Measurements from ENCODE around the gene NTM.
"Not testable (repeated sequence)": the region's sequence is repeated elsewhere in the genome, so short reads cannot be mapped to it uniquely, and the experiment has no call there.

Gene NTM

GRCh38 chr11:132353255-132353654 lies 982.8 kb downstream of the NTM start:
- DNase-seq, result no peak

GRCh38 chr11:132357811-132358572 lies 987.6 kb downstream of the NTM start:
- no peak for DNase-seq

GRCh38 chr11:132358573-132358953 lies 988.1 kb downstream of the NTM start:
- DNase-seq, result no peak

GRCh38 chr11:132361011-132361550 lies 990.7 kb downstream of the NTM start:
- no peak for DNase-seq

GRCh38 chr11:132365650-132366049 lies 995.2 kb downstream of the NTM start:
- no peak for DNase-seq

- no peak for DNase-seq
These were observed 996.9 kb downstream of the NTM start for GRCh38 chr11:132367293-132367692.

GRCh38 chr11:132370114-132370513 lies 999.7 kb downstream of the NTM start:
- DNase-seq, result not testable (repeated sequence)

- no peak for DNase-seq
These were observed 1003.2 kb downstream of the NTM start for GRCh38 chr11:132373405-132374143.

GRCh38 chr11:132379540-132379939 lies 1009.1 kb downstream of the NTM start:
- DNase-seq, result no peak
